ENCODE results near the gene KAZALD1. TPM values are rescaled to one million over a fixed set of nuclear protein-coding genes. Genes with fewer than 3 reads are reported as not detected.

Gene KAZALD1
- total RNA-seq, 1 experiment from 2014 or later = 12.5 TPM

- Histone ChIP-seq H3K9me3 (ENCODE audit: low read depth, low read length, poor library complexity, severe bottlenecking) (no peaks in the 10 kb centered on the region), H3K4me3 (ENCODE audit: low read depth, low read length, poor library complexity, severe bottlenecking) (no peak overlapping the region), H3K27me3 (replicated peaks; ENCODE audit: insufficient read depth, low read depth, low read length, poor library complexity) (peaks cover 14% of the 10 kb centered on the region), H3K4me1 (ENCODE audit: insufficient read depth, low read length, poor library complexity, severe bottlenecking) (no peaks in the 10 kb centered on the region), H3K36me3 (ENCODE audit: insufficient read depth, low read length, poor library complexity, severe bottlenecking) (no peaks in the 10 kb centered on the region), H3K27ac (ENCODE audit: low read depth, low read length, poor library complexity, severe bottlenecking) (no peak overlapping the region)
- POLR2A ChIA-PET (ENCODE audit: low non-redundant PET) = no interaction called here
- CTCF ChIA-PET = no interaction called here
- intact Hi-C loops (cut with micrococcal nuclease; ENCODE audit: unreplicated experiment) = no loop called here
- BruUV-seq (replicated peaks) = no TSS peak
- TF ChIP-seq CTCF (conservative IDR thresholded peaks at IDR 0.05; ENCODE audit: low read depth, low read length) (no peak), EZH2 (IDR thresholded peaks at IDR 0.05; ENCODE audit: borderline replicate concordance, low read depth, low read length, poor library complexity, severe bottlenecking) (no peak)
- DNase-seq (ENCODE audit: low spot score) = no peak
Observed at GRCh38 chr10:101114646-101115045, 52.9 kb downstream of the KAZALD1 start.

Other genes with a start within 250 kb of the KAZALD1 start
- gene SLF2, start 149.0 kb upstream of the KAZALD1 start, total RNA-seq (2021) = 34.6 and 39.4 TPM in 2 replicates
- 6.1 and 9.2 TPM in 2 replicates for gene SEMA4G, start 92.5 kb upstream of the KAZALD1 start, total RNA-seq (2021)
- 80.4 and 88.8 TPM in 2 replicates for gene MRPL43, start 74.5 kb upstream of the KAZALD1 start, total RNA-seq (2021)
- 29.5 and 30.8 TPM in 2 replicates for gene TWNK, start 74.4 kb upstream of the KAZALD1 start, total RNA-seq (2021)
- gene LZTS2, start 62.2 kb upstream of the KAZALD1 start, total RNA-seq (2021) = 49.1 and 59.9 TPM in 2 replicates
- 0.26 and 0.30 TPM in 2 replicates for gene PDZD7, start 30.9 kb upstream of the KAZALD1 start, total RNA-seq (2021)
- 15.5 and 16.9 TPM in 2 replicates for gene SFXN3, start 30.8 kb upstream of the KAZALD1 start, total RNA-seq (2021)
- 0.17 TPM in 1 of 2 replicates, not detected in the other for gene TLX1, start 69.3 kb downstream of the KAZALD1 start, total RNA-seq (2021)
- gene LBX1, start 167.5 kb downstream of the KAZALD1 start, total RNA-seq (2021) = not detected in 2 replicates

Data from A673 (cell line).